HepG2 (cell line): ENCODE measurements around the gene YY1.
"Not testable (repeated sequence)": the region's sequence is repeated elsewhere in the genome, so short reads cannot be mapped to it uniquely, and the experiment has no call there.

Experiments used
- CTCF ChIP-seq: sonication (generic); formaldehyde crosslinking; IDR thresholded peaks from 2 replicates; pipeline ENCODE4 v1.5.0; 2020; ENCODE audit warnings: mild to moderate bottlenecking, missing genetic modification reagents, moderate library complexity
- POLR2A ChIP-seq, 2 experiments: IDR thresholded peaks; 2 replicates each; pipeline ENCODE4 v1.6.1; 2011; ENCODE audit warnings: low read depth in 2 of 2, low read length in 2 of 2, mild to moderate bottlenecking in 1 of 2, moderate library complexity in 1 of 2; ENCODE audit not compliant: insufficient read depth in 1 of 2
- SOX5 ChIP-seq: IDR thresholded peaks from 2 replicates; pipeline ENCODE4 v1.6.1; 2016; ENCODE audit warnings: borderline replicate concordance
- TAF15 ChIP-seq: fragments of 200-400 bp; formaldehyde crosslinking; IDR thresholded peaks from one replicate; pipeline ENCODE4 v1.6.1; 2018; ENCODE audit warnings: mild to moderate bottlenecking, low read depth, low read length; ENCODE audit not compliant: poor library complexity, severe bottlenecking
- YEATS4 ChIP-seq: sonication (generic); formaldehyde crosslinking; IDR thresholded peaks from 2 replicates; pipeline ENCODE4 v1.4.0; 2020; ENCODE audit warnings: missing genetic modification reagents, borderline replicate concordance
- ZNF501 ChIP-seq: sonication (generic); formaldehyde crosslinking; IDR thresholded peaks from 2 replicates; pipeline ENCODE4 v1.5.1; 2020; ENCODE audit warnings: mild to moderate bottlenecking, moderate library complexity, missing genetic modification reagents

GRCh38 chr14:100296729-100297128 is 57.8 kb downstream of the YY1 start:
- TF ChIP-seq SOX5 (CRISPR knock-in tag); YEATS4 (CRISPR knock-in tag); TAF15; ZNF501 (CRISPR knock-in tag); CTCF (CRISPR knock-in tag); POLR2A (IDR thresholded peaks at IDR 0.05; ENCODE audit: insufficient read depth in 1 of 2, low read depth in 2 of 2, low read length in 2 of 2): not testable (repeated sequence)
